ENCODE data around the gene VMO1. TPM values are rescaled to one million over a fixed set of nuclear protein-coding genes. Genes with fewer than 3 reads are reported as not detected.

The VMO1 gene
- polyA plus RNA-seq, 1 donor (not counting 4 experiments of a cell fraction or from before 2014, with no cell fraction given) = 0.14 TPM

DNA sequence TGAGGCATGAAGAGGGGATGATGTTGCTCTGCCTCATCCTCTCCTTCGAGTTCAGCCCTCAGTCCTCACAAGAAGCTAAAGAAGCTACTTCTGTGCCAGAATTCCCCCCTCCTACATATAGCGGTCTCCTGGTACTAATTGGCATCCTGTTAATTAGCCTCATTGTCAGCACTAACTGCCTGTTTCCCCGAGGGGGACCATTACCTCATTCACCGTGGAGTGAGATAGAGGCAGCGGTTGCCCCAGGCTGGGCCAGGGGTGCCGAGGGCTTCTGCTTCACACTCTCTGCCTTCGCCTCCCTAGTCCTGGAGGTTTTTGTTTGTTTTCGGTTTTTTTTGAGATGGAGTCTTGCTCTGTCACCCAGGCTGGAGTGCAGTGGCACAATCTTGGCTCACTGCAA, 41.2 kb upstream of the VMO1 start:
- no peak for TF ChIP-seq EZH2 (IDR thresholded peaks at IDR 0.05; ENCODE audit: low read length)
- TF ChIP-seq, protein P1, sequence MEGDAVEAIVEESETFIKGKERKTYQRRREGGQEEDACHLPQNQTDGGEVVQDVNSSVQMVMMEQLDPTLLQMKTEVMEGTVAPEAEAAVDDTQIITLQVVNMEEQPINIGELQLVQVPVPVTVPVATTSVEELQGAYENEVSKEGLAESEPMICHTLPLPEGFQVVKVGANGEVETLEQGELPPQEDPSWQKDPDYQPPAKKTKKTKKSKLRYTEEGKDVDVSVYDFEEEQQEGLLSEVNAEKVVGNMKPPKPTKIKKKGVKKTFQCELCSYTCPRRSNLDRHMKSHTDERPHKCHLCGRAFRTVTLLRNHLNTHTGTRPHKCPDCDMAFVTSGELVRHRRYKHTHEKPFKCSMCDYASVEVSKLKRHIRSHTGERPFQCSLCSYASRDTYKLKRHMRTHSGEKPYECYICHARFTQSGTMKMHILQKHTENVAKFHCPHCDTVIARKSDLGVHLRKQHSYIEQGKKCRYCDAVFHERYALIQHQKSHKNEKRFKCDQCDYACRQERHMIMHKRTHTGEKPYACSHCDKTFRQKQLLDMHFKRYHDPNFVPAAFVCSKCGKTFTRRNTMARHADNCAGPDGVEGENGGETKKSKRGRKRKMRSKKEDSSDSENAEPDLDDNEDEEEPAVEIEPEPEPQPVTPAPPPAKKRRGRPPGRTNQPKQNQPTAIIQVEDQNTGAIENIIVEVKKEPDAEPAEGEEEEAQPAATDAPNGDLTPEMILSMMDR (optimal IDR thresholded peaks at IDR 0.05 in 1 of 3, IDR thresholded peaks at IDR 0.05 in 1 of 3, conservative IDR thresholded peaks at IDR 0.05 in 1 of 3; ENCODE audit: extremely low read depth in 1 of 3, insufficient read depth in 2 of 3, low read length in 3 of 3) = no peak
- Histone ChIP-seq H3K4me2 (ENCODE audit: control insufficient read depth, extremely low read depth, insufficient read depth, low read depth, low read length) (no peak overlapping the region), H3K27me3 (ENCODE audit: control insufficient read depth, extremely low read depth, insufficient read depth, low read length) (no peaks in the 10 kb centered on the region), H3K9me3 (ENCODE audit: control insufficient read depth, low read depth, low read length) (no peaks in the 10 kb centered on the region), H3K27ac (ENCODE audit: control insufficient read depth, insufficient read depth, low read length) (no peak overlapping the region), H3K9ac (ENCODE audit: control insufficient read depth, extremely low read depth, insufficient read depth, low read length) (no peak overlapping the region), H3K9me1 (ENCODE audit: control insufficient read depth, extremely low read depth, insufficient read depth, low read length) (no peaks in the 10 kb centered on the region), H3K36me3 (ENCODE audit: control insufficient read depth in 2 of 2, extremely low read depth in 1 of 2, insufficient read depth in 2 of 2, low read length in 2 of 2) (peaks cover 12 to 13% of the 10 kb centered on the region in 2 experiments), H3K4me1 (ENCODE audit: control insufficient read depth, extremely low read depth, insufficient read depth, low read length) (no peaks in the 10 kb centered on the region), H2AFZ (ENCODE audit: control insufficient read depth, low read length) (no peak overlapping the region), H3K4me3 (ENCODE audit: control insufficient read depth in 2 of 3, extremely low read depth in 1 of 3, insufficient read depth in 2 of 3, low read depth in 1 of 3, low read length in 3 of 3) (no peak overlapping the region), H3K79me2 (ENCODE audit: control insufficient read depth, insufficient read depth, low read length) (no peaks in the 10 kb centered on the region), H4K20me1 (ENCODE audit: control insufficient read depth, extremely low read depth, insufficient read depth, low read length) (no peaks in the 10 kb centered on the region)
- DNase-seq (ENCODE audit: low read depth, low spot score) = no peak
- FAIRE-seq = no peak
- dilution Hi-C loops (cut with MboI; ENCODE audit: extremely low pct_ligation_motif_present, low sequenced_read_pairs) = no loop called here

DNA sequence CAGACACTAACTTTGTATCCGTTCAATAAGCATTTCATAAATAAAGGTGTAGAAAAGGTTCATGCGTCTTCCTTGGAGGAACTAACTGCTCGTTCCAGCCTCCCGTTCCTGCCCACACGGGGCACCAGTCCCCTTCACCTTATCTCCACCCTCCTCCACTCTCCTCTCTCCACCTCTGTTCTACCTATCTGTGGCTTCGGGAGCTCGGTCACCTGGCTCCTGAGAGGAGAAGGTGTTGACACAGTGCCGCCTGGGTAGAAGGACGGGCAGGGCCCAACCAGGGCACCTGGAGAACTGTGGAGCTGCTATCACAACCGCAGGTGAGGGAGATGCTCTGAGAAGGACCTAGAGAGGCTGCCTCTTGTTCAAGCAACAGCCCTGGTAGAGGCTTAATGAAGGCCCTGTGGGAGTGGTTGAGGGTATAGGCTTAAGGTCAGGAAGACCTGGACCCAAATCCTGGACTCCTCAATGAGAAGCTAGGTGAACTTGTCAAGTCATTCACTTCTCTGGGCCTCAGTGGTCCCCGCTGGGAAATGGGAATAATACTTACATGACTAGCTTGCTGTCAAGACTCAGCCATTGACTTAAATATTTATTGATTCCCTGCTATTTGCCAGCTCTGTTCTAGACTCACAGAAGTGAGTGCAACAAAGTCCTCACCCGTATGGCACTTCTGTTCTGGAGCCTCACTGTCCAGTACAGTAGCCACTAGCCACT, 37.4 kb upstream of the VMO1 start:
- no peak for TF ChIP-seq EZH2 (IDR thresholded peaks at IDR 0.05; ENCODE audit: low read length)
- TF ChIP-seq, protein P1 (optimal IDR thresholded peaks at IDR 0.05 in 1 of 3, IDR thresholded peaks at IDR 0.05 in 1 of 3, conservative IDR thresholded peaks at IDR 0.05 in 1 of 3; ENCODE audit: extremely low read depth in 1 of 3, insufficient read depth in 2 of 3, low read length in 3 of 3) = no peak
- Histone ChIP-seq H3K4me1 (ENCODE audit: control insufficient read depth, extremely low read depth, insufficient read depth, low read length) (no peaks in the 10 kb centered on the region), H3K4me2 (ENCODE audit: control insufficient read depth, extremely low read depth, insufficient read depth, low read depth, low read length) (no peak overlapping the region), H4K20me1 (ENCODE audit: control insufficient read depth, extremely low read depth, insufficient read depth, low read length) (no peaks in the 10 kb centered on the region), H3K36me3 (ENCODE audit: control insufficient read depth in 2 of 2, extremely low read depth in 1 of 2, insufficient read depth in 2 of 2, low read length in 2 of 2) (peaks cover 15 to 17% of the 10 kb centered on the region in 2 experiments), H3K9me3 (ENCODE audit: control insufficient read depth, low read depth, low read length) (no peaks in the 10 kb centered on the region), H3K27me3 (ENCODE audit: control insufficient read depth, extremely low read depth, insufficient read depth, low read length) (no peaks in the 10 kb centered on the region), H2AFZ (ENCODE audit: control insufficient read depth, low read length) (no peak overlapping the region), H3K27ac (ENCODE audit: control insufficient read depth, insufficient read depth, low read length) (no peak overlapping the region), H3K9me1 (ENCODE audit: control insufficient read depth, extremely low read depth, insufficient read depth, low read length) (no peaks in the 10 kb centered on the region), H3K9ac (ENCODE audit: control insufficient read depth, extremely low read depth, insufficient read depth, low read length) (no peak overlapping the region), H3K79me2 (ENCODE audit: control insufficient read depth, insufficient read depth, low read length) (no peaks in the 10 kb centered on the region), H3K4me3 (ENCODE audit: control insufficient read depth in 2 of 3, extremely low read depth in 1 of 3, insufficient read depth in 2 of 3, low read depth in 1 of 3, low read length in 3 of 3) (no peak overlapping the region)
- dilution Hi-C loops (cut with MboI; ENCODE audit: extremely low pct_ligation_motif_present, low sequenced_read_pairs) = no loop called here
- no peak for DNase-seq (ENCODE audit: low read depth, low spot score)
- no peak for FAIRE-seq

All from keratinocyte (primary cell).